A673 (cell line): ENCODE results near the gene OR4K13.

Source experiments
- CTCF ChIP-seq: fragments of 300-800, 200-600 bp; sonication (generic); conservative IDR thresholded peaks from 2 replicates; pipeline ENCODE4 v1.5.1; 2017; ENCODE audit warnings: low read depth, mild to moderate bottlenecking, antibody characterized with exemption, low read length, moderate library complexity, mixed read lengths
- EZH2 ChIP-seq: fragments of 200-600 bp; sonication (generic); IDR thresholded peaks from 2 replicates; pipeline ENCODE4 v1.6.1; 2017; ENCODE audit warnings: borderline replicate concordance, low read depth, mild to moderate bottlenecking, mixed read lengths, antibody characterized with exemption, low read length; ENCODE audit not compliant: poor library complexity, severe bottlenecking

GRCh38 chr14:20035449-20035848, 389 bp downstream of the OR4K13 start:
- no peak for TF ChIP-seq CTCF
- TF ChIP-seq EZH2, result no peak
